T-helper 2 cell treated with Interferon-gamma antibody and Interleukin-4, amounts not matched to agents 5 μg/mL and 100 μg/mL, for 36 hours (primary cell): Measurements from ENCODE around the gene TTC7B.

ENCODE experiments used
- DNase-seq: peaks from one replicate; pipeline ENCODE4 v3.0.0; 2021; ENCODE audit warnings: low spot score
- H3K27ac Mint-ChIP-seq: one replicate; pipeline ENCODE4 v1.8.0; 2021; ENCODE audit warnings: mild to moderate bottlenecking, mixed read lengths
- H3K27me3 Mint-ChIP-seq: one replicate; pipeline ENCODE4 v1.8.0; 2021; ENCODE audit warnings: low read depth, mixed read lengths
- H3K36me3 Mint-ChIP-seq: one replicate; pipeline ENCODE4 v1.8.0; 2021; ENCODE audit warnings: low read depth, mixed read lengths
- H3K4me1 Mint-ChIP-seq: one replicate; pipeline ENCODE4 v1.8.0; 2021; ENCODE audit warnings: low read depth, mixed read lengths
- H3K4me3 Mint-ChIP-seq: one replicate; pipeline ENCODE4 v1.8.0; 2022; ENCODE audit warnings: mild to moderate bottlenecking, moderate library complexity, mixed read lengths
- H3K9me3 Mint-ChIP-seq: one replicate; pipeline ENCODE4 v1.8.0; 2021; ENCODE audit warnings: mixed read lengths

Gene TTC7B

GRCh38 chr14:90571149-90571947 lies 244.9 kb downstream of the TTC7B start:
- Mint-ChIP-seq H3K27me3 (no peaks in the 10 kb centered on the region), H3K9me3 (no peaks in the 10 kb centered on the region), H3K4me3 (no peak overlapping the region), H3K4me1 (no peaks in the 10 kb centered on the region), H3K27ac (no peak overlapping the region), H3K36me3 (no peaks in the 10 kb centered on the region)
- DNase-seq: no peak

- no peak overlapping the region for H3K27ac Mint-ChIP-seq
- DNase-seq: no peak
- H3K36me3 Mint-ChIP-seq: no peaks in the 10 kb centered on the region
- H3K9me3 Mint-ChIP-seq: no peaks in the 10 kb centered on the region
- H3K4me3 Mint-ChIP-seq: no peak overlapping the region
- H3K27me3 Mint-ChIP-seq: no peaks in the 10 kb centered on the region
- H3K4me1 Mint-ChIP-seq: no peaks in the 10 kb centered on the region
Observed at GRCh38 chr14:90570461-90570860, 245.8 kb downstream of the TTC7B start.

- Mint-ChIP-seq H3K36me3 (no peaks in the 10 kb centered on the region), H3K27ac (no peak overlapping the region), H3K4me1 (no peaks in the 10 kb centered on the region), H3K9me3 (no peaks in the 10 kb centered on the region), H3K27me3 (no peaks in the 10 kb centered on the region), H3K4me3 (no peak overlapping the region)
- DNase-seq: no peak
Observed at GRCh38 chr14:90569606-90570387, 246.4 kb downstream of the TTC7B start.

GRCh38 chr14:90569201-90569600 lies 247.0 kb downstream of the TTC7B start:
- Mint-ChIP-seq H3K9me3 (no peaks in the 10 kb centered on the region), H3K27me3 (no peaks in the 10 kb centered on the region), H3K27ac (no peak overlapping the region), H3K4me3 (no peak overlapping the region), H3K36me3 (no peaks in the 10 kb centered on the region), H3K4me1 (no peaks in the 10 kb centered on the region)
- DNase-seq: no peak

DNA sequence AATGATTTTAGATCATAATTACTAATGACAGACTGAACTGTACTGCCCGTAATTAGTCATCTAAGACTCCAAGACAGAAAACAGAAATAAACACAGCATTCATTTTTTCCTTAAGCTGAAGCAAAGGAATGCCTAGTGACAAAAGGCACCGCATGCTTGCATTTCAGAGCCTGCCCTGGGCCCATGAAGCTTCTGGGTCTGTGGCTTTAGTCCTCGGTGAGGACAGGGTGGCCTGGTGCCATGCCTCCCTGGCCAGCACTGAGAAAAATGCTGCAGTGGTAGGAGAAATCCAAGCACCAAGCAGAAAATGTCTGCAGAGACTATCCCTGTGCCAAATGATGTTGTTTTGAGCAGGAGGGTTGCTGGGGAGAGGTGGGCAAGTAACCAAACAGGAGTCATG lies 247.8 kb downstream of the TTC7B start:
- no peaks in the 10 kb centered on the region for H3K27me3 Mint-ChIP-seq

GRCh38 chr14:90567991-90568390 lies 248.2 kb downstream of the TTC7B start:
- DNase-seq: no peak
- Mint-ChIP-seq H3K9me3 (no peaks in the 10 kb centered on the region), H3K27ac (no peak overlapping the region), H3K4me1 (no peaks in the 10 kb centered on the region), H3K27me3 (no peaks in the 10 kb centered on the region), H3K36me3 (no peaks in the 10 kb centered on the region), H3K4me3 (no peak overlapping the region)

More for the DNA sequence above, 247.8 kb downstream of the TTC7B start:
- Mint-ChIP-seq H3K9me3 (no peaks in the 10 kb centered on the region), H3K4me3 (no peak overlapping the region), H3K4me1 (no peaks in the 10 kb centered on the region), H3K27ac (no peak overlapping the region), H3K36me3 (no peaks in the 10 kb centered on the region)
- DNase-seq: no peak

DNA sequence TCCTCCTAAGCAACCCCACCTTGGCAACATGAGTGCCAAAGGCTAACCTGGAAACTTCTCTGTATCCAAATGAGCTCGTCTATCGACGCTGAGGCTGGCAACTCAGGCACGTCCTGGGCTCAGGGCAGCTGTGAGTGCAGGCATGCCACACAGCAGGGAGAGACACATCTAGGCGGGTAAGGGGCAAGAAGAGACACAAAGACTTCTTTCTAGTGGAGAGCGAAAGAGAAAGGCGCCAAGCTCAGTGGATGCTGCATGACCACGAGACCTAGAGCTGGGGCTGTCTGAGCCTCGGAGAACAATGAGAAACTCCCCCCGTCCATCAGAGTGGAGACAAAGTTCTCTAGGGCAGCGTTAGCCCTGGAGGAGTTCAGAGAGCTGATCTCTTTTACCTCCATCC lies 249.0 kb downstream of the TTC7B start:
- no peaks in the 10 kb centered on the region for H3K27me3 Mint-ChIP-seq

DNA sequence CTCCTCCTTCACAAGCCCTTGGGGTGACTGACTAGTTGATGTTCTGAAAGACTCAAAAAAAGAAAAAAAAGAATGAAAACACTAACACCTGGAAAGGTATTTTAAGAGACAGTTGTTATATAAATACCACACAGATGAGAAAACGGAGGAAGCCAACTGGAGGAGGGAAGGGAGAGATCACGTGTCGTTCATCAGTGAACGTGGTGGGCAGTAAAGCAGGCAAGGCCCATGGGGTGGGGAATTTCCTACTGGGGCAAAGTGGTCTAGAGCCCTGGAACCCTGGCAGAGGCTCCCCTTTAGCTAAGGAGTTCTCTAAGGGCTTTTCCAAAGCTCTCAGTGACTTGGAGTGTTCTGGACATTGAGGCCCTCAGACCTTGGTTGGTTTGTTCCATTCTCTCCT lies 249.7 kb downstream of the TTC7B start:
- no peaks in the 10 kb centered on the region for H3K27me3 Mint-ChIP-seq
- H3K36me3 Mint-ChIP-seq: no peaks in the 10 kb centered on the region
- H3K9me3 Mint-ChIP-seq: no peaks in the 10 kb centered on the region
- no peak overlapping the region for H3K4me3 Mint-ChIP-seq
- H3K27ac Mint-ChIP-seq: no peak overlapping the region
- DNase-seq: no peak
- H3K4me1 Mint-ChIP-seq: no peaks in the 10 kb centered on the region

More for the DNA sequence above, 249.0 kb downstream of the TTC7B start:
- no peak for DNase-seq
- Mint-ChIP-seq H3K27ac (no peak overlapping the region), H3K9me3 (no peaks in the 10 kb centered on the region), H3K36me3 (no peaks in the 10 kb centered on the region), H3K4me3 (no peak overlapping the region), H3K4me1 (no peaks in the 10 kb centered on the region)

DNA sequence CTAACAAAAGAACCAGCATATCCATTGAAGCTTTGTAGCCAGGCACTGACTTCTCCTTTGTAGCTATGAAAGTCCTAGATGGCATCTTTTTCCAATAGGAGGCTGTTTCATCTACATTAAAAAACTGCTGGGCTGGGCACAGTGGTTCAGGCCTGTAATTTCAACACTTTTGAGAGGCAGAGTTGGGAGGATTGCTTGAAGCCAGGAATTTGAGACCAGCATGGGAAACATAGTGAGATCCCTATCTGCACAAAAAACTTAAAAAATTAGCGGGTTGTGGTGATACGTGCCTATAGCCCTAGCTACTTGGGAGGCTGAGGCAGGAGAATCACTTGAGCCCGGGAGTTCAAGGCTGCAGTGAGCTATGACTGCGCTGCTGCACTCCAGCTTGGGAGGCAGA lies 251.7 kb downstream of the TTC7B start:
- Mint-ChIP-seq H3K4me1 (no peaks in the 10 kb centered on the region), H3K27me3 (no peaks in the 10 kb centered on the region), H3K4me3 (no peak overlapping the region), H3K9me3 (no peaks in the 10 kb centered on the region), H3K27ac (no peak overlapping the region), H3K36me3 (no peaks in the 10 kb centered on the region)
- no peak for DNase-seq

DNA sequence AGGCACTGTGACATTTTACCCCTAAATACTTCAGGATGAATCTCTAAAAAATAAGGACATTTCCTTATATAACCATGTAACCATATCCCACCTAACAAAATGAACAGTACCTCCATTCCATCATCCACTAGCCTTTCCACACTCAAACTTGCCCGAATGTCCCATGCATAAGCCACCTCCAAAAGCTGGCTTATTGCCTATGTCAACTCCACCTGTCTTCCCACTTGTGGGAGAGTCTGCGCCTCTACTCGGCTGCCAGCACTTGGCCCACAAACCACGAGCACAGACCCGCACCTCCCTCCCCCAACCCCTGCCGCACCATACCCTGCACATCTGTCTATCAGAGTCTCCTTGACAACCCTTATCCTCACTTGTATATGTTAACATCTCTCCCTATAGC lies 253.6 kb downstream of the TTC7B start:
- DNase-seq: no peak
- Mint-ChIP-seq H3K27ac (no peak overlapping the region), H3K9me3 (no peaks in the 10 kb centered on the region), H3K4me3 (no peak overlapping the region), H3K36me3 (no peaks in the 10 kb centered on the region), H3K4me1 (no peaks in the 10 kb centered on the region), H3K27me3 (no peaks in the 10 kb centered on the region)

DNA sequence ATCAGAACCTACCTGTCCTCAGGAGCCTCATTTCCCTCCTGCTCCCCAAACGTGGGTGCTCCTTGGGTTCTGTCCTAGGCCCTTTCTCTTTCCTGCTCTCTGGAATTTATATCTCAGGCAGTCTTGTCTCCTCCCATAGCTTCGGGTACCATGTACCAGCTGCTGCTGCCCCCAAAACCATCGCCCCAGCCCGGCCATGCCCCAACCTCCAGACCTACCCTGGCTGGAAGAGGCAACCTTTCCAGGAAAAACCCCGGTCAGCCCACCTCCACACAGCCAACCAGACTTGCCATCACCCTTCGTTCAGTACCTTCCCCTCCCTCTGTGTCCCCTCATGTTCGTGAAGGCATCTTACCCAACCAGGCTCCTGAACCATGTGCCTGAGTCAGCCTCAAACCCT lies 254.3 kb downstream of the TTC7B start:
- H3K4me3 Mint-ChIP-seq: no peak overlapping the region

GRCh38 chr14:90560991-90561390 lies 255.2 kb downstream of the TTC7B start:
- Mint-ChIP-seq H3K9me3 (no peaks in the 10 kb centered on the region), H3K4me1 (no peaks in the 10 kb centered on the region), H3K4me3 (no peak overlapping the region), H3K27ac (no peak overlapping the region), H3K36me3 (no peaks in the 10 kb centered on the region), H3K27me3 (no peaks in the 10 kb centered on the region)
- DNase-seq: no peak

More for the DNA sequence above, 254.3 kb downstream of the TTC7B start:
- Mint-ChIP-seq H3K36me3 (no peaks in the 10 kb centered on the region), H3K27ac (no peak overlapping the region), H3K4me1 (no peaks in the 10 kb centered on the region), H3K9me3 (no peaks in the 10 kb centered on the region), H3K27me3 (no peaks in the 10 kb centered on the region)
- DNase-seq: no peak

- no peaks in the 10 kb centered on the region for H3K9me3 Mint-ChIP-seq
- no peak overlapping the region for H3K4me3 Mint-ChIP-seq
- H3K36me3 Mint-ChIP-seq: no peaks in the 10 kb centered on the region
- no peak overlapping the region for H3K27ac Mint-ChIP-seq
- H3K27me3 Mint-ChIP-seq: no peaks in the 10 kb centered on the region
- no peaks in the 10 kb centered on the region for H3K4me1 Mint-ChIP-seq
- no peak for DNase-seq
Observed at GRCh38 chr14:90560558-90560957, 255.7 kb downstream of the TTC7B start.

- no peak for DNase-seq
- no peaks in the 10 kb centered on the region for H3K36me3 Mint-ChIP-seq
- H3K9me3 Mint-ChIP-seq: no peaks in the 10 kb centered on the region
- no peaks in the 10 kb centered on the region for H3K4me1 Mint-ChIP-seq
- H3K4me3 Mint-ChIP-seq: no peak overlapping the region
- no peaks in the 10 kb centered on the region for H3K27me3 Mint-ChIP-seq
- H3K27ac Mint-ChIP-seq: no peak overlapping the region
Observed at GRCh38 chr14:90559811-90560492, 256.3 kb downstream of the TTC7B start.
